H1 (cell line): ENCODE results near the gene DNAJB11.
"Not testable (repeated sequence)": the region's sequence is repeated elsewhere in the genome, so short reads cannot be mapped to it uniquely, and the experiment has no call there.

Experiments used
- CTCF ChIP-seq, 3 experiments: IDR thresholded peaks; 1 replicate in 2 of 3; 2 replicates in 1 of 3; pipeline versions ENCODE4 v1.5.1 to v1.6.1; 2011; ENCODE audit warnings: low read length in 3 of 3, mild to moderate bottlenecking in 3 of 3, inconsistent platforms in 2 of 3, low read depth in 1 of 3, moderate library complexity in 1 of 3; ENCODE audit not compliant: insufficient read depth in 1 of 3; ENCODE audit errors: control extremely low read depth in 1 of 3
- SIN3A ChIP-seq, 2 experiments: IDR thresholded peaks in 1 of 2; conservative IDR thresholded peaks in 1 of 2; 2 replicates each; pipeline ENCODE4 v1.6.1; 2011 to 2012; ENCODE audit warnings: low read length in 2 of 2, improper control_type of control experiment in 1 of 2, low read depth in 1 of 2, mild to moderate bottlenecking in 1 of 2

GRCh38 chr3:186634207-186634606 lies 63.7 kb downstream of the DNAJB11 start:
- not testable (repeated sequence) for TF ChIP-seq SIN3A (conservative IDR thresholded peaks at IDR 0.05 in 1 of 2, IDR thresholded peaks at IDR 0.05 in 1 of 2; ENCODE audit: low read depth in 1 of 2, low read length in 2 of 2); CTCF (IDR thresholded peaks at IDR 0.05; ENCODE audit: control extremely low read depth in 1 of 3, insufficient read depth in 1 of 3, low read depth in 1 of 3, low read length in 3 of 3)
